COLO668 (cell line): ENCODE measurements around the gene ANP32E.
"Not testable (repeated sequence)": the region's sequence is repeated elsewhere in the genome, so short reads cannot be mapped to it uniquely, and the experiment has no call there.

Experiments used
- DNase-seq: peaks from one replicate; lab custom pipeline; 2025; ENCODE audit not compliant: unreplicated experiment; lab: John Stamatoyannopoulos, UW

ANP32E gene

GRCh38 chr1:150257624-150258585 lies 22.0 kb upstream of the ANP32E start, which contains the start of gene CA14:
Gene CA14, plus strand, starts transcription at chr1:150257774. Its CDS starts 355 bp downstream, at chr1:150258129.
- DNase-seq: no peak

- no peak for DNase-seq
These were observed 20.8 kb upstream of the ANP32E start for GRCh38 chr1:150256554-150257341.

GRCh38 chr1:150256198-150256553 lies 20.3 kb upstream of the ANP32E start:
- DNase-seq: no peak

- DNase-seq: no peak
These were observed 14.0 kb upstream of the ANP32E start for GRCh38 chr1:150249936-150250335.

GRCh38 chr1:150243003-150243402 lies 7.1 kb upstream of the ANP32E start:
- DNase-seq: no peak

GRCh38 chr1:150237746-150238145 lies 1.8 kb upstream of the ANP32E start:
- DNase-seq: no peak

- not testable (repeated sequence) for DNase-seq
These were observed 1.3 kb upstream of the ANP32E start for GRCh38 chr1:150237176-150237575.

GRCh38 chr1:150236614-150237100 lies 745 bp upstream of the ANP32E start:
- no peak for DNase-seq

- DNase-seq: peak; percentile 41
These were observed 539 bp downstream of the ANP32E start for GRCh38 chr1:150235294-150235851.

- peak; percentile 80 for DNase-seq
These were observed 1.2 kb downstream of the ANP32E start for GRCh38 chr1:150234566-150235293.

GRCh38 chr1:150234309-150234565 lies 1.7 kb downstream of the ANP32E start:
- no peak for DNase-seq

GRCh38 chr1:150233359-150234308 lies 2.3 kb downstream of the ANP32E start:
- no peak for DNase-seq

GRCh38 chr1:150232921-150233320 lies 3.0 kb downstream of the ANP32E start:
- DNase-seq: not testable (repeated sequence)

GRCh38 chr1:150228246-150228645 lies 7.7 kb downstream of the ANP32E start:
- not testable (repeated sequence) for DNase-seq

- DNase-seq: no peak
These were observed 8.7 kb downstream of the ANP32E start for GRCh38 chr1:150227228-150227627.

- DNase-seq: no peak
These were observed 9.4 kb downstream of the ANP32E start for GRCh38 chr1:150226486-150226885.

GRCh38 chr1:150225546-150225945 lies 10.4 kb downstream of the ANP32E start:
- DNase-seq: no peak

GRCh38 chr1:150224983-150225382 lies 10.9 kb downstream of the ANP32E start:
- DNase-seq: no peak

- no peak for DNase-seq
These were observed 14.4 kb downstream of the ANP32E start for GRCh38 chr1:150221552-150221951.

- DNase-seq: not testable (repeated sequence)
These were observed 20.1 kb downstream of the ANP32E start for GRCh38 chr1:150215855-150216254.
